Measurements from ENCODE around the gene NIPA2.

The NIPA2 gene

GRCh38 chr15:22880068-22880980, 41.9 kb downstream of the NIPA2 start:
- Mint-ChIP-seq H3K36me3 (ENCODE audit: low read depth) (peaks cover 11% of the 10 kb centered on the region), H3K4me1 (ENCODE audit: low read depth) (no peaks in the 10 kb centered on the region), H3K27ac (no peak overlapping the region), H3K27me3 (no peaks in the 10 kb centered on the region), H3K4me3 (no peak overlapping the region), H3K9me3 (no peaks in the 10 kb centered on the region)

DNA sequence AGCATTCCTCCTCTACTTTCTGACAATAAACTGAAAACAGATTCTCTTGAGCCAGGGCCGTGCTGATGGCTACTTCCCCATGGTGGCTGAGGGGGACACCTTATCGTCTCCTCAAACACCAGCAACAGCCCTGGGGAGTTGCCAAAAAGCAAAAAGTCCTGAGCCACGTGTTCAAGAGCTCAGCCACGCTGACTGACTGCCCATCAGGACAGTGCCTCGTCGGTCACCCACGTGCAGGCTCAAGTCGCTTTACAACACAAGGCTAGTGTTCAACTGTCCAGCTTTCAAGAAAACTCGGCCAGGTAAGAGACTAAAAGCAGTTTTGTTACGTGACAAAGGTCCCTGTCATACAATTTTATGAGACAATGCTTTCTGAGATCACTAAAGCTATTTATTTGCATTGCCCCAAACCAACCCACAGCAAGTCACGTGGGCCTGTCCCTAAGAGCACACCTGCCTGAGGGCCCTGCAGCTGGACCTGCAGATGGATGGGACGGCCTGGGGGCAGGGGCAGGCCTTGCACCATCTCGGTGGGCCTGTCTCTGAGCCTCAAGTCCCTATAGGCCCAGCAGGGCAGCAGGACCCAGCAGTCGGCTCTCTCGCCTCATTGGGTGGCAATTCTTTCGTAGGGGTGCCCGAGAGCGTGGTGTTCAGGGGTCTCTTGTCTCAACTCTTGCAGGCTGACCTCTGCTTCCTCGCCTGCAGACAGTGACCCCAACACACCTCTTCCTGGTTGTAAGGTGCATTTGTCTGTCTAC, 42.7 kb downstream of the NIPA2 start:
- Mint-ChIP-seq H3K36me3 (ENCODE audit: low read depth) (peaks cover 11% of the 10 kb centered on the region), H3K9me3 (no peaks in the 10 kb centered on the region), H3K27ac (no peak overlapping the region), H3K4me3 (no peak overlapping the region), H3K27me3 (no peaks in the 10 kb centered on the region), H3K4me1 (ENCODE audit: low read depth) (no peaks in the 10 kb centered on the region)

GRCh38 chr15:22881739-22882440, 43.4 kb downstream of the NIPA2 start:
- no peak overlapping the region for H3K4me3 Mint-ChIP-seq
- H3K27me3 Mint-ChIP-seq, result no peaks in the 10 kb centered on the region
- H3K27ac Mint-ChIP-seq, result no peak overlapping the region
- H3K4me1 Mint-ChIP-seq (ENCODE audit: low read depth), result no peaks in the 10 kb centered on the region
- peaks cover 11% of the 10 kb centered on the region for H3K36me3 Mint-ChIP-seq (ENCODE audit: low read depth)
- no peaks in the 10 kb centered on the region for H3K9me3 Mint-ChIP-seq

- Mint-ChIP-seq H3K27me3 (no peaks in the 10 kb centered on the region), H3K4me1 (ENCODE audit: low read depth) (no peaks in the 10 kb centered on the region), H3K36me3 (ENCODE audit: low read depth) (peaks cover 9% of the 10 kb centered on the region), H3K27ac (no peak overlapping the region), H3K9me3 (no peaks in the 10 kb centered on the region), H3K4me3 (no peak overlapping the region)
These were observed 44.7 kb downstream of the NIPA2 start for GRCh38 chr15:22883196-22883595.

DNA sequence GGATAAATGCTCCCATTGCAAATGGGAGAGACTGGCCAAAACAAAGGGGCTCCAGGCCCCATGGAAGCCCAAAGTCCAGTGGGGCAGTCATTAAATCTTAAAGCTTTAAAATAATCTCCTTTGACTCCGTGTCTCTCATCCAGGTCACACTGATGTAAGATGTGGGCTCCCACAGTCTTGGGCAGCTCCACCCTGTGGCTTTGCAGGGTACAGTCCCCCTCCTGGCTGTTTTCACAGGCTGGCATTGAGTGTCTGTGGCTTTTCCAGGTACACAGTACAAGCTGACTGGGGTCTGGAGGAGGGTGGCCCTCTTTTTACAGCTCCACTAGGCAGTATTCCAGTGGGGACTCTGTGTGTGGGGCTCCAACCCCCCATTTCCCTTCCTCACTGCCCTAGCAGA, 45.9 kb downstream of the NIPA2 start:
- Mint-ChIP-seq H3K4me1 (ENCODE audit: low read depth) (no peaks in the 10 kb centered on the region), H3K27ac (no peak overlapping the region), H3K36me3 (ENCODE audit: low read depth) (peaks cover 4% of the 10 kb centered on the region), H3K9me3 (no peaks in the 10 kb centered on the region), H3K4me3 (no peak overlapping the region), H3K27me3 (no peaks in the 10 kb centered on the region)

GRCh38 chr15:22885120-22885519, 46.7 kb downstream of the NIPA2 start:
- H3K27me3 Mint-ChIP-seq, result no peaks in the 10 kb centered on the region
- no peaks in the 10 kb centered on the region for H3K9me3 Mint-ChIP-seq
- no peaks in the 10 kb centered on the region for H3K4me1 Mint-ChIP-seq (ENCODE audit: low read depth)
- no peak overlapping the region for H3K27ac Mint-ChIP-seq
- no peak overlapping the region for H3K4me3 Mint-ChIP-seq
- H3K36me3 Mint-ChIP-seq (ENCODE audit: low read depth), result peaks cover 4% of the 10 kb centered on the region

DNA sequence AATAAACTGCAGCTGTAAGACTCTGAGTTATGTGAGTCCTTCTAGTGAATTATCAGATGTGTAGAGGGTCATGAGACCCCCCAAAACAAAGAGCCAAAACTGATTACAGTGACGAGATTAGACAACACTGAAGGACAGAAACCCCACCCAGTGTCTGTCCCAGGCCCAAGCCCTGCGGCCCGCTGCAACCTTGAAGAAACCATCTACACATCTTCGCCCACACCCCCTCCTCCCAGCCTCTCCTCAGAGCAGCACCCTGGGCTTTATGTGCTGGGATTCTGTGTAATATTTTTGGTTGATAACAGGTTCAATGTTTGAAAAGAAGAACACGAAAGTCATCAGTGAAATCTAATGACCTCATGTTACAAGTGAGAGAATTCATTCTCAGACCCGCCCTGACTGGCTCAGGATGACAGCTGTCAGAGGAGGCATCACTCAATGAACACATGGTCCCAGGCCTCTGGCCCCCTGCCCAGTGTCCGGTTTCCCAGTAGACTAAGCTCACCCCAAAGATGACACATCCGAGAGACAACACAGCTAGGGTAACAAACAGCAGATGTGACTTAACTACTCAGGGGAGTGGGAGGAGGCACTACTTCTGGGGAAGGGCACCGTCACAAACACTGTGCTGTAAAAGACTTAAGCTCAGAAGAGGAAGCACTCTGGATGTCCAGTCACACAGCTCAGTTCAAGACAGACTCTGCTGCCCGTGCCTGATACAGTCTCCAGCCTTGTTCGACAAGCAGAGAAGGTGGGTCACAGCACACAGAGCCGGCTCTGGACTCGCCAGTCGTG, 48.9 kb downstream of the NIPA2 start:
- no peaks in the 10 kb centered on the region for H3K36me3 Mint-ChIP-seq (ENCODE audit: low read depth)
- no peak overlapping the region for H3K27ac Mint-ChIP-seq
- H3K4me1 Mint-ChIP-seq (ENCODE audit: low read depth), result no peaks in the 10 kb centered on the region
- no peaks in the 10 kb centered on the region for H3K9me3 Mint-ChIP-seq
- no peaks in the 10 kb centered on the region for H3K27me3 Mint-ChIP-seq
- H3K4me3 Mint-ChIP-seq, result no peak overlapping the region

DNA sequence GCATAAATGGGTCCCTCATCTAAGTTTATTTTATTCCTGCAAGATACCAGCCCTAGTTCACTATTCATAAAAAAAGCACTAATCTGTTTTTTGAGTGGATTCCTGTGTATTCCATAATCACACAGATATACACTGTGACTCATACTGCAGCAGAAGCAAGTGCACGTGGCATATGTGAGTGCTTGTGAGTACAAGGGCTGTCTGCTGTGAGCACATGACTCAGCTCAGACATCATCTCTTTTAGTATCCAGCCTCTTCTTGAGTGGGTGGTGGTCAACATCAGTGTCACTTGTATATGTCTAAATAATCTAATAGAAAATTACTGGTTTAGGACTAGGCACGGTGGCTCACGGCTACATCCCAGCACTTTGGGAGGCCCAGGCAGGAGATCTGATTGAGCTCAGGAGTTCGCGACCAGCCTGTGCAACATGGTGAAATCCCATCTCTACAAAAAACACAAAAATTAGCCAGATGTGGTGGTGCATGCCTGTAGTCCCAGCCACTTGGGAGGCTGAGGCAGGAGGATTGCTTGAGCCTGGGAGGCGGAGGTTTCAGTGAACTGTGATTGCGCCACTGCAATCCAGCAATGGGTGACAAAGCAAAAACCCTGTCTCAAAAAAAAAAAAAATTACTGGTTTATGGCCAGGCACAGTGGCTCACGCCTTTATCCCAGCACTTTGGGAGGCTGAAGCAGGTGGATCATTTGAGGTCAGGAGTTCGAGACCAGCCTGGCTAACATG, 49.8 kb downstream of the NIPA2 start:
- Mint-ChIP-seq H3K4me1 (ENCODE audit: low read depth) (no peaks in the 10 kb centered on the region), H3K27me3 (no peaks in the 10 kb centered on the region), H3K4me3 (no peak overlapping the region), H3K9me3 (no peaks in the 10 kb centered on the region), H3K36me3 (ENCODE audit: low read depth) (no peaks in the 10 kb centered on the region), H3K27ac (no peak overlapping the region)

DNA sequence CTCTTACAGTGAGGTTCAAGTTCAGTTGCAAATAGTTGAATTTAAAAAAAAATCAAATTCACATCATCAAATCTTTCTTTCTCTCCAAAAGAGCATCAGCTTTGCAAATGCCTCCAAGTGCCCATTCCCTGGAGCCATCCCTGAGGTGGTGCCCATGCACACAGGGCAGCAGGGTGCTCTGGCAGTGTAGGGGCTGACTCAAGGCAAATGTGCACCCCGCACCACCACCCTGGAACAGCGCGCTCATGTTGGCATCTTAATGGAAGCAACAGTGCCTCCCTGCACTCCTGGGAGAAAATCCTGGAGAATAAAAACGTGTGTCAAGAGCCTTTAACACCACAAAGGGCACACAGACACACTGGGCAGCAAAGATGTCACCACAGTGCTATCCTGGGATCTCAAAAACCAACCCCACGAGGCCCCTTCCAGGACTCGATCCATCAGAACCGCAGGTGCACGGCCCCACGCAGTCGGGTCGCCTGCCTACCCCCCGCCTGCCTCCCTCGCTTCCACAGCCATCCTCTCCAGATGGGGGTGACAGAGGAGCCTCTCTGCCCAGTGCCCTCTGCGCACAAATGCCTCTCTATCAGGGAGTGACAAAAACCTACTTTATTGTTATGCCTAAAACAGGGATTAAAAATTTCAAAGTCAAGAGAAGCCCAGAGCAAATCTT, 50.8 kb downstream of the NIPA2 start:
- no peaks in the 10 kb centered on the region for H3K9me3 Mint-ChIP-seq
- no peaks in the 10 kb centered on the region for H3K4me1 Mint-ChIP-seq (ENCODE audit: low read depth)
- H3K4me3 Mint-ChIP-seq, result no peak overlapping the region
- H3K36me3 Mint-ChIP-seq (ENCODE audit: low read depth), result no peaks in the 10 kb centered on the region
- no peaks in the 10 kb centered on the region for H3K27me3 Mint-ChIP-seq
- no peak overlapping the region for H3K27ac Mint-ChIP-seq

GRCh38 chr15:22890296-22890695, 51.8 kb downstream of the NIPA2 start:
- Mint-ChIP-seq H3K36me3 (ENCODE audit: low read depth) (no peaks in the 10 kb centered on the region), H3K27me3 (no peaks in the 10 kb centered on the region), H3K9me3 (no peaks in the 10 kb centered on the region), H3K4me3 (no peak overlapping the region), H3K4me1 (ENCODE audit: low read depth) (no peaks in the 10 kb centered on the region), H3K27ac (no peak overlapping the region)

DNA sequence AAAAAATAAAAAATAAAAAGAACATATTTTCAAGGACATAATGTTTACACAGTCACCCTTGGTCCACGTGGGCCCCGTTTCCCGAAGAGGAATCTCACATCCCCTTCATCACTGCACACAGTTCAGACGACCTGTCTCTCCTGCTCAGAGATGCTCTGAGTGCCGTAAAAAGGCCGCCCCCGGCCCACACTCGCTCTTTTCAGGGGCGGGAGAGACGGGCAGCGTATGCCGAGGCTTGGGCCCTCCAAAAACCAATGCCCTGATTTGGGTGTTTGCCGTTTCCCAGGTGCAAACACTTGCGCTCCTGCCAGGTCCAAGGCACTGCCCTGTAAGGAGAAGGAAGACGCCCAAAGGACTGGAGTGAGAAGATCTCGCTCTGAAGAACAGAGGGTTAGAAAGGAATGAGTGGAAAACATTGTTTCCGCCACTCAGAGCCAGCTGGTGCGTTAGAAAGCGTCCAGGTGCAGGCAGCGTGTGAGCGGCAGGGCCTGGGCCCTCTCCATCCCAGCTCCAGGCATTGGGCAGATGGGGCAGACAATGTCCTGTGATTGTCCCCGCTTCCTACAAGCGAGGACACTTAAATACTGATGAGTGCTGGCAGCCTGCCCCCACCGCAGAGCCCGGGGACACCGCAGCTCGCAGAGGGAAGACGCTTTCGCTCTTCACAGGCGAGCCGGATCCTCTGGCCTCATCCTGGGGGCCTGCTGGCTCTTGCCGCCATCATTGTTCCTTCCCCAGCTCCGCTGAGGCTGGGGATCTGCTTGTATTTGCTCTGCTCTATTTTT, 53.2 kb downstream of the NIPA2 start:
- no peaks in the 10 kb centered on the region for H3K27me3 Mint-ChIP-seq
- no peaks in the 10 kb centered on the region for H3K36me3 Mint-ChIP-seq (ENCODE audit: low read depth)
- H3K4me1 Mint-ChIP-seq (ENCODE audit: low read depth), result no peaks in the 10 kb centered on the region
- H3K9me3 Mint-ChIP-seq, result no peaks in the 10 kb centered on the region
- no peak overlapping the region for H3K27ac Mint-ChIP-seq
- H3K4me3 Mint-ChIP-seq, result no peak overlapping the region

DNA sequence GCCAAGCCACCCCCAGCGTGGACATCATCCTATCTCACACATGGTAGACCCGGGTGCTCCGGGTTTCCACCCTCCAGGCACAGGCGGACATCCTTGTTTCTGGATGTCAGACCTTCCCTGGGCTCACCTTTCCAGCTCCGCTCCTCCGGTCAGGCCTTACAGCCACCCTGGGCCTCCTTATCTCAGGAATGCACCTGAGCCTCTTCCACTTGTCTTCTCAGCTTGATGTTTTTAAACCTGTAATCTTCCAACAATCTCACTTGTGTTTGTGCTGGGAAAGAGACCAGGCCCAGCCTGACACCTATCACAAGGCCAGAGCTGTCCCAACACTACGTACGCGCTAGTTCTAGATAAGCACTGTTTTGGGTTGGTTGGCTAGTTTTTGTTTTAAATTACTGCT, 53.9 kb downstream of the NIPA2 start:
- no peaks in the 10 kb centered on the region for H3K9me3 Mint-ChIP-seq
- no peak overlapping the region for H3K27ac Mint-ChIP-seq
- no peak overlapping the region for H3K4me3 Mint-ChIP-seq
- H3K36me3 Mint-ChIP-seq (ENCODE audit: low read depth), result peaks cover 4% of the 10 kb centered on the region
- no peaks in the 10 kb centered on the region for H3K4me1 Mint-ChIP-seq (ENCODE audit: low read depth)
- H3K27me3 Mint-ChIP-seq, result no peaks in the 10 kb centered on the region

DNA sequence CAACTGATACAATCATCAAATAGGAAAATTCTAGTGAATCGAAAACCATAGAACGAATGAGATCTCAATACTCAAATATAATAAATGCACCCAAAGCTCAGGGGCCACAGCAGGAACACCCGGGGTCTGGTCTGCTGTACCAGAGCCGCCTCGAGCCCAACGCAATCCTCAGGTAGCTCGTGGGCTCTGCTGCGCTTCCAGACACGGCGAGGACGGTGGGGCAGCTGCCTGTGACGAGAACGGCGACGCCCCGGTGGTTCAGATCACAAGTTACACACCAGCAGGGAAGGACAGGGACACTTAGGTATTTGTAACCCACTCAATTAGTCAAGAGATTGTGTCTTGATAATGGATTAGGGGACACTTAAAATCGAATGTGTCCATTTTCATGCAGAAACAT, 54.6 kb downstream of the NIPA2 start:
- Mint-ChIP-seq H3K27ac (no peak overlapping the region), H3K9me3 (no peaks in the 10 kb centered on the region), H3K4me3 (no peak overlapping the region), H3K27me3 (no peaks in the 10 kb centered on the region), H3K36me3 (ENCODE audit: low read depth) (peaks cover 4% of the 10 kb centered on the region), H3K4me1 (ENCODE audit: low read depth) (no peaks in the 10 kb centered on the region)
